Loucy (cell line): ENCODE data around the gene RAP1GDS1.

Experiments
- H2AFZ ChIP-seq: fragments of 200-600 bp; sonication (generic); 2 replicates; pipeline ENCODE4 v1.6.0; 2016; ENCODE audit warnings: antibody characterized with exemption, mild to moderate bottlenecking, low read length, moderate library complexity
- H3F3A ChIP-seq: fragments of 200-600 bp; 2 replicates; pipeline ENCODE4 v1.6.0; 2016; ENCODE audit warnings: antibody characterized with exemption, low read depth, mild to moderate bottlenecking
- H3K27me3 ChIP-seq: fragments of 200-600 bp; sonication (generic); 2 replicates; pipeline ENCODE4 v1.6.1; 2014; ENCODE audit warnings: low read length, mild to moderate bottlenecking; ENCODE audit not compliant: insufficient read depth, poor library complexity, severe bottlenecking
- H3K36me3 ChIP-seq: fragments of 200-600 bp; sonication (generic); 2 replicates; pipeline ENCODE4 v1.6.1; 2016; ENCODE audit warnings: low read length; ENCODE audit not compliant: insufficient read depth
- H3K4me1 ChIP-seq: fragments of 200-600 bp; sonication (generic); 2 replicates; pipeline ENCODE4 v1.5.1; 2014; ENCODE audit warnings: low read length, mild to moderate bottlenecking; ENCODE audit not compliant: insufficient read depth, poor library complexity, severe bottlenecking
- H3K4me2 ChIP-seq: fragments of 200-600 bp; sonication (generic); 2 replicates; pipeline ENCODE4 v1.6.0; 2014; ENCODE audit warnings: antibody characterized with exemption, low read length, low read depth, mild to moderate bottlenecking; ENCODE audit not compliant: poor library complexity, severe bottlenecking
- H3K4me3 ChIP-seq: fragments of 200-600 bp; sonication (generic); 2 replicates; pipeline ENCODE4 v1.5.1; 2014; ENCODE audit warnings: low read length, mild to moderate bottlenecking, mixed read lengths; ENCODE audit not compliant: poor library complexity, severe bottlenecking
- H3K79me2 ChIP-seq: fragments of 200-600 bp; sonication (generic); 2 replicates; pipeline ENCODE4 v1.6.1; 2014; ENCODE audit warnings: low read length; ENCODE audit not compliant: insufficient read depth
- H3K9ac ChIP-seq: fragments of 200-600 bp; sonication (generic); 2 replicates; pipeline ENCODE4 v1.6.0; 2014; ENCODE audit warnings: mild to moderate bottlenecking, low read depth, low read length, moderate library complexity; ENCODE audit not compliant: poor library complexity, severe bottlenecking
- H3K9me2 ChIP-seq: fragments of 200-600 bp; sonication (generic); replicated peaks from 2 replicates; pipeline ENCODE4 v1.6.1; 2016; ENCODE audit warnings: low read depth, low read length, mixed read lengths
- H3K9me3 ChIP-seq: fragments of 200-600 bp; sonication (generic); 2 replicates; pipeline ENCODE4 v1.6.1; 2014; ENCODE audit warnings: mild to moderate bottlenecking, antibody characterized with exemption, low read length, low read depth; ENCODE audit not compliant: insufficient read depth
- H4K20me1 ChIP-seq: fragments of 200-600 bp; sonication (generic); 2 replicates; pipeline ENCODE4 v1.6.0; 2014; ENCODE audit warnings: antibody characterized with exemption, low read length, mild to moderate bottlenecking; ENCODE audit not compliant: insufficient read depth, poor library complexity, severe bottlenecking
- EZH2phosphoT487 ChIP-seq: fragments of 200-600 bp; IDR thresholded peaks from 2 replicates; pipeline ENCODE4 v1.6.1; 2018; ENCODE audit warnings: antibody characterized with exemption, mild to moderate bottlenecking, moderate library complexity, borderline replicate concordance
- TF ChIP-seq, protein P1 (sequence below): fragments of 200-600 bp; sonication (generic); conservative IDR thresholded peaks from 2 replicates; pipeline ENCODE4 v1.5.1; 2014; ENCODE audit warnings: mild to moderate bottlenecking, antibody characterized with exemption, low read length

The RAP1GDS1 gene

DNA sequence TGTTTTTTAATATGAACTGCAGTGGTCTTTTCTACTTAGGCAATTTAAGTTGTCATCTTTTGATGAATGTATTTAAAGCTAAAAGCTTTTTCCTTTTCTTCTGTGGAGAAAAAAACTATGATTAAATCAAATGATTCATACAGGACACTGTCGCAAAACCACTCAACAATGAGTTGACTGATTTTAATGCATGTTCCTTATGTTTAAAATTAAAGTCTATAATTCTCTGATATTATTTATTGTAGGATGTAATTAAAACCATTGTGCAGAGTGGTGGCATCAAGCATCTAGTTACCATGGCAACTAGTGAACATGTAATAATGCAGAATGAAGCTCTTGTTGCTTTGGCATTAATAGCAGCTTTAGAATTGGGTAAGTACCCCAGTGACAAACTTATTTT lies 172.5 kb downstream of the RAP1GDS1 start:
- H2AFZ ChIP-seq, result no peak overlapping the region
- no peak for TF ChIP-seq EZH2phosphoT487
- TF ChIP-seq, protein P1, sequence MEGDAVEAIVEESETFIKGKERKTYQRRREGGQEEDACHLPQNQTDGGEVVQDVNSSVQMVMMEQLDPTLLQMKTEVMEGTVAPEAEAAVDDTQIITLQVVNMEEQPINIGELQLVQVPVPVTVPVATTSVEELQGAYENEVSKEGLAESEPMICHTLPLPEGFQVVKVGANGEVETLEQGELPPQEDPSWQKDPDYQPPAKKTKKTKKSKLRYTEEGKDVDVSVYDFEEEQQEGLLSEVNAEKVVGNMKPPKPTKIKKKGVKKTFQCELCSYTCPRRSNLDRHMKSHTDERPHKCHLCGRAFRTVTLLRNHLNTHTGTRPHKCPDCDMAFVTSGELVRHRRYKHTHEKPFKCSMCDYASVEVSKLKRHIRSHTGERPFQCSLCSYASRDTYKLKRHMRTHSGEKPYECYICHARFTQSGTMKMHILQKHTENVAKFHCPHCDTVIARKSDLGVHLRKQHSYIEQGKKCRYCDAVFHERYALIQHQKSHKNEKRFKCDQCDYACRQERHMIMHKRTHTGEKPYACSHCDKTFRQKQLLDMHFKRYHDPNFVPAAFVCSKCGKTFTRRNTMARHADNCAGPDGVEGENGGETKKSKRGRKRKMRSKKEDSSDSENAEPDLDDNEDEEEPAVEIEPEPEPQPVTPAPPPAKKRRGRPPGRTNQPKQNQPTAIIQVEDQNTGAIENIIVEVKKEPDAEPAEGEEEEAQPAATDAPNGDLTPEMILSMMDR, result no peak

DNA sequence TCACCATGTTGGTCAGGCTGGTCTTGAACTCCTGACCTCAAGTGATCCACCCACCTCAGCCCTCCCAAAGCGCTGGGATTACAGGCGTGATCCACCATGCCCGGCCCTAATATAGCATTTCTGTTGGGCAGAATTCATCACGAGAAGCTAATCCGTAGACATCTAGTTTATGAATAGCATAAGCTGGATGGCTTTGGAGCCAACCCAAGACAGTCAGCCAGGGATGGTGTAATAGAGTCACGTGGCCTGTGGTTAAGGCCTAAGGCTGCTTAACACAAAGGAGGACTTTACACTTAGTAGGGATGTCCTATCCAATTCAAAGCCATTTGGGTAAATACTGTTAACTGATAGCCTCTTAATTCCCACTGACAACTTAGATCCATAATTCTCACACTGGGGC lies 173.6 kb downstream of the RAP1GDS1 start:
- Histone ChIP-seq H3K9me2 (no peaks in the 10 kb centered on the region), H3K4me3 (no peak overlapping the region), H3K36me3 (peaks cover 39% of the 10 kb centered on the region; the same call in 1 of the 2 replicates), H2AFZ (no peak overlapping the region), H3K4me2 (no peak overlapping the region), H3K27me3 (no peaks in the 10 kb centered on the region), H3K4me1 (no peaks in the 10 kb centered on the region), H3K79me2 (no peaks in the 10 kb centered on the region), H4K20me1 (no peaks in the 10 kb centered on the region), H3K9ac (no peak overlapping the region), H3K9me3 (no peaks in the 10 kb centered on the region), H3F3A (no peaks in the 10 kb centered on the region)
- TF ChIP-seq, protein P1, result no peak
- TF ChIP-seq EZH2phosphoT487, result no peak

More for the DNA sequence above, 172.5 kb downstream of the RAP1GDS1 start:
- Histone ChIP-seq H3K9me2 (no peaks in the 10 kb centered on the region), H3K4me3 (no peak overlapping the region), H3K9me3 (no peaks in the 10 kb centered on the region), H3K36me3 (peaks cover 35% of the 10 kb centered on the region; the same call in 1 of the 2 replicates), H3K79me2 (no peaks in the 10 kb centered on the region), H3K4me1 (no peaks in the 10 kb centered on the region), H3K4me2 (no peak overlapping the region), H4K20me1 (no peaks in the 10 kb centered on the region), H3K9ac (no peak overlapping the region), H3K27me3 (no peaks in the 10 kb centered on the region), H3F3A (no peaks in the 10 kb centered on the region)

DNA sequence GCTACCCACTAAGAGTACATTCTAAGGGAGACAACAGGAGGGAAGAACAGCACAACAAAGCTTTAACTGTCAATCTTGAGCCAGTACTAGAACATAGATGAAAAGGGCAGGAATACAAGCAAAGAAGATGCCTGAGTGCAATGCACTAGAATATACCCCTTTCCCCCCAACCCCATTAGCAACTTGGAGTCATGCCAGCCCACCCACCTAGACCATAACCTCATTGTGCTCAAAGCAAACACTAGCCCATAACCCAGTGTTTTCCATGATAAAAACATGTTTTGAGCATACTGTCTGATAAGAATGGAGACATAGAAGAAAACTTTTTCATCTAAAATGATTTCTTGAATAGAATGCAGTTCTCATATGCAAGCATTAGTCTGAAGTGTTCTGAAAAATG lies 183.2 kb downstream of the RAP1GDS1 start:
- Histone ChIP-seq H3K9me3 (no peaks in the 10 kb centered on the region), H3K4me2 (no peak overlapping the region), H3F3A (peaks cover 10% of the 10 kb centered on the region; the same call in 1 of the 2 replicates), H2AFZ (no peak overlapping the region), H3K79me2 (no peaks in the 10 kb centered on the region), H4K20me1 (no peaks in the 10 kb centered on the region), H3K36me3 (peaks cover 34% of the 10 kb centered on the region), H3K27me3 (no peaks in the 10 kb centered on the region), H3K9me2 (no peaks in the 10 kb centered on the region), H3K9ac (no peak overlapping the region), H3K4me1 (peaks cover 39% of the 10 kb centered on the region), H3K4me3 (no peak overlapping the region)
- TF ChIP-seq EZH2phosphoT487, result no peak
- TF ChIP-seq, protein P1, result no peak
